Cardiac fibroblast (primary cell): Measurements from ENCODE around the gene DPYSL4.
A peak's percentile ranks its signal among the peaks of the same experiment; 100 is the strongest.

Source experiments
- DNase-seq, 2 donors: peaks; one replicate each; pipeline versions ENCODE4 v3.0.0 to v3.0.0-alpha.2; 2010; ENCODE audit warnings: low read depth in 2 of 2
- H3K4me3 ChIP-seq, 2 donors: replicated peaks in 1 of 2; 1 replicate in 1 of 2; 2 replicates in 1 of 2; pipeline ENCODE4 v1.5.1; 2011; ENCODE audit warnings: low read depth in 2 of 2, low read length in 2 of 2, mild to moderate bottlenecking in 2 of 2, moderate library complexity in 1 of 2
- CTCF ChIP-seq: IDR thresholded peaks from one replicate; pipeline ENCODE4 v1.5.1; 2011; ENCODE audit warnings: low read depth, mild to moderate bottlenecking, low read length, inconsistent platforms

Gene DPYSL4

GRCh38 chr10:132182591-132182990 lies 4.2 kb upstream of the DPYSL4 start:
- TF ChIP-seq CTCF: no peak
- no peak for DNase-seq
- H3K4me3 ChIP-seq: no peak overlapping the region

GRCh38 chr10:132183046-132183445 lies 3.7 kb upstream of the DPYSL4 start:
- no peak overlapping the region for H3K4me3 ChIP-seq
- TF ChIP-seq CTCF: no peak
- no peak for DNase-seq

GRCh38 chr10:132184816-132185593 lies 1.7 kb upstream of the DPYSL4 start:
- no peak overlapping the region for H3K4me3 ChIP-seq
- no peak for TF ChIP-seq CTCF
- no peak for DNase-seq

- peak overlapping the region in 1 of 2 donors; percentile 30 for H3K4me3 ChIP-seq
- peak; percentile 32 to 38 for DNase-seq
- no peak for TF ChIP-seq CTCF
Observed at GRCh38 chr10:132185601-132186487, 904 bp upstream of the DPYSL4 start.

- DNase-seq: no peak
Observed at GRCh38 chr10:132187430-132188138, 836 bp downstream of the DPYSL4 start.

More at GRCh38 chr10:132187430-132188138, 836 bp downstream of the DPYSL4 start:
- H3K4me3 ChIP-seq: peak overlapping the region; percentile 51 to 58
- TF ChIP-seq CTCF: no peak
